ENCODE results near the gene GRIP2.

Gene GRIP2

GRCh38 chr3:14454639-14455310, 85.4 kb downstream of the GRIP2 start:
- TF ChIP-seq, protein P1, sequence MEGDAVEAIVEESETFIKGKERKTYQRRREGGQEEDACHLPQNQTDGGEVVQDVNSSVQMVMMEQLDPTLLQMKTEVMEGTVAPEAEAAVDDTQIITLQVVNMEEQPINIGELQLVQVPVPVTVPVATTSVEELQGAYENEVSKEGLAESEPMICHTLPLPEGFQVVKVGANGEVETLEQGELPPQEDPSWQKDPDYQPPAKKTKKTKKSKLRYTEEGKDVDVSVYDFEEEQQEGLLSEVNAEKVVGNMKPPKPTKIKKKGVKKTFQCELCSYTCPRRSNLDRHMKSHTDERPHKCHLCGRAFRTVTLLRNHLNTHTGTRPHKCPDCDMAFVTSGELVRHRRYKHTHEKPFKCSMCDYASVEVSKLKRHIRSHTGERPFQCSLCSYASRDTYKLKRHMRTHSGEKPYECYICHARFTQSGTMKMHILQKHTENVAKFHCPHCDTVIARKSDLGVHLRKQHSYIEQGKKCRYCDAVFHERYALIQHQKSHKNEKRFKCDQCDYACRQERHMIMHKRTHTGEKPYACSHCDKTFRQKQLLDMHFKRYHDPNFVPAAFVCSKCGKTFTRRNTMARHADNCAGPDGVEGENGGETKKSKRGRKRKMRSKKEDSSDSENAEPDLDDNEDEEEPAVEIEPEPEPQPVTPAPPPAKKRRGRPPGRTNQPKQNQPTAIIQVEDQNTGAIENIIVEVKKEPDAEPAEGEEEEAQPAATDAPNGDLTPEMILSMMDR (conservative IDR thresholded peaks at IDR 0.05; ENCODE audit: low read length) = no peak
- DNase-seq (ENCODE audit: low read depth) = no peak
- H3K4me3 ChIP-seq (ENCODE audit: low read length) = no peak overlapping the region

GRCh38 chr3:14453876-14454638, 86.1 kb downstream of the GRIP2 start:
- TF ChIP-seq, protein P1 (conservative IDR thresholded peaks at IDR 0.05; ENCODE audit: low read length) = no peak
- no peak for DNase-seq (ENCODE audit: low read depth)
- H3K4me3 ChIP-seq (ENCODE audit: low read length) = no peak overlapping the region

- H3K4me3 ChIP-seq (ENCODE audit: low read length) = peak overlapping the region; percentile 28
- peak; percentile 99 for DNase-seq (ENCODE audit: low read depth)
- TF ChIP-seq, protein P1 (conservative IDR thresholded peaks at IDR 0.05; ENCODE audit: low read length) = peak; percentile 24
Observed at GRCh38 chr3:14452740-14453710, 87.1 kb downstream of the GRIP2 start.

- H3K4me3 ChIP-seq (ENCODE audit: low read length) = peak overlapping the region; percentile 28; the same call in 1 of the 2 replicates
- DNase-seq (ENCODE audit: low read depth) = peak; percentile 89
Observed at GRCh38 chr3:14451844-14452739, 88.0 kb downstream of the GRIP2 start.

DNA sequence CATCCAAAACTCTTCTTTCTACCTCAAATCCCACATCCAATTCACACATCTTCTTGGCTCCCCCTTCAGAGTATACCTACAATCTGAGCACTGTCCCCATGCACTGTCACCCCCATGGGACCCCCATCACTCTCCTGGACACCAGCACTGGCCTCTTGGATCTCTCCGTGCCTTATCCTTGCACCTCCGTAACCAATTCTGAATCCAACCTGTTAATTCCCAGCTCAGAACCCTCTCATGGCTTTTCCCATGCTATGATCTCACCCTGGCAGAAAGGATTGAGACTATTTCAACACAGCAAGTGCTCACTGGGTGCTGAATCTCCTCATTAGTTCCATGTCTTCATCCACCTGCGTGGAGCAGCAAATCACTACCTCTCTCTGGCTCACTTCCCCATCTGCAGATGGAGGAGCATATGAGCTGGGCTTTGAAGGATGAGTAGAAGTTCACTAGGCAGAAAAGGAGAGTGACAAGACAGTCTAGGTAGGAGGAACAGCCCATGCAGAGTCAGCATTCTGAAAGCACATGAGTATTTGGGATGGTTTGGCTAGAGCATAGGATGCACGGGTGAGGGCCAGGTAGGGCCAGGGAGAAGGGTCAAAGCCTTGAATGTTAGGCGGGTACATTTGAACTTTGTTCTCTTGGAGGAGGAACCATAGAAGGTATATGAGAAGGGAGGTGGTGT, 89.1 kb downstream of the GRIP2 start:
- DNase-seq (ENCODE audit: low read depth) = no peak
- TF ChIP-seq, protein P1 (conservative IDR thresholded peaks at IDR 0.05; ENCODE audit: low read length) = no peak
- H3K4me3 ChIP-seq (ENCODE audit: low read length) = no peak overlapping the region

More at GRCh38 chr3:14451844-14452739, 88.0 kb downstream of the GRIP2 start:
- TF ChIP-seq, protein P1 (conservative IDR thresholded peaks at IDR 0.05; ENCODE audit: low read length) = no peak

Measured in AG10803 (cell line).